Esophagus squamous epithelium (tissue), 4 donors: ENCODE data around the gene LYPD5.

Source experiments
- POLR2A ChIP-seq, 4 donors: fragments of 450-650 bp; IDR thresholded peaks; one replicate each; pipeline ENCODE4 v1.6.1; 2017; ENCODE audit warnings: antibody characterized with exemption in 4 of 4, mild to moderate bottlenecking in 4 of 4, moderate library complexity in 3 of 4
- TF ChIP-seq, protein P1 (sequence below), 6 experiments: fragments of 450-650 bp in 4 of 6; fragments of 200-600 bp in 2 of 6; sonication (generic) in 2 of 6; IDR thresholded peaks; one replicate each; pipeline ENCODE4 v1.5.1; 2016 to 2019; ENCODE audit warnings: antibody characterized with exemption in 6 of 6, mild to moderate bottlenecking in 4 of 6, moderate library complexity in 4 of 6

DNA sequence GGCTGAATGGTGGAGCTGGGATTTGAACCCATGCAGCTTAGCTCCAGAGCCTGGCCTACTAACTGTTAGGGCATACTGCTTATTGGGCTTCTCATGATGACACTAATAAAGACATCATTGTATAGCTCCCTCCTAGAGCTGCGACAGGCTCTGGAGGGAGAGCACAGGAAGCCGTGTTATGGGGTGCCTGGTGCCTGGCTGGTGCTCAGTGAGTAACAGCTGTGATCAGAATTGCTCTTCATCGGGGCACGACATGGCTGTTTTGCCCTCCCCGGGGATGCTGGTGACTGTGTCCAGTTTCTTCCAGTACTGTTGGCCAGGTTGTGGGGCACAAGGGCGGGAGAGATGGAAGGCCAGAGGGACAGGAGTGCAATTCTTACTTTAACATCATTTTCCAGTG is 5.1 kb downstream of the LYPD5 start:
- TF ChIP-seq POLR2A (IDR thresholded peaks at IDR 0.05): no peak
- TF ChIP-seq, protein P1, sequence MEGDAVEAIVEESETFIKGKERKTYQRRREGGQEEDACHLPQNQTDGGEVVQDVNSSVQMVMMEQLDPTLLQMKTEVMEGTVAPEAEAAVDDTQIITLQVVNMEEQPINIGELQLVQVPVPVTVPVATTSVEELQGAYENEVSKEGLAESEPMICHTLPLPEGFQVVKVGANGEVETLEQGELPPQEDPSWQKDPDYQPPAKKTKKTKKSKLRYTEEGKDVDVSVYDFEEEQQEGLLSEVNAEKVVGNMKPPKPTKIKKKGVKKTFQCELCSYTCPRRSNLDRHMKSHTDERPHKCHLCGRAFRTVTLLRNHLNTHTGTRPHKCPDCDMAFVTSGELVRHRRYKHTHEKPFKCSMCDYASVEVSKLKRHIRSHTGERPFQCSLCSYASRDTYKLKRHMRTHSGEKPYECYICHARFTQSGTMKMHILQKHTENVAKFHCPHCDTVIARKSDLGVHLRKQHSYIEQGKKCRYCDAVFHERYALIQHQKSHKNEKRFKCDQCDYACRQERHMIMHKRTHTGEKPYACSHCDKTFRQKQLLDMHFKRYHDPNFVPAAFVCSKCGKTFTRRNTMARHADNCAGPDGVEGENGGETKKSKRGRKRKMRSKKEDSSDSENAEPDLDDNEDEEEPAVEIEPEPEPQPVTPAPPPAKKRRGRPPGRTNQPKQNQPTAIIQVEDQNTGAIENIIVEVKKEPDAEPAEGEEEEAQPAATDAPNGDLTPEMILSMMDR (IDR thresholded peaks at IDR 0.05): no peak
